Muscle of back (tissue), 11 donors: ENCODE measurements around the gene ATOX1. TPM values are rescaled to one million over a fixed set of nuclear protein-coding genes. Genes with fewer than 3 reads are reported as not detected.
"Not testable (repeated sequence)": the region's sequence is repeated elsewhere in the genome, so short reads cannot be mapped to it uniquely, and the experiment has no call there.

Experiments used
- DNase-seq, 3 donors: peaks; one replicate each; pipeline versions ENCODE4 v3.0.0 to v3.0.0-alpha.2; 2013
- polyA plus RNA-seq, 10 donors: library from polyadenylated mRNA; unstranded; fragments of 120-200 nt; gene quantifications; one replicate each; pipeline ENCODE4 v1.2.1, GENCODE V29; 2013; ENCODE audit not compliant: insufficient read length in 10 of 10

Gene ATOX1
- polyA plus RNA-seq, 10 donors: 36.5 to 70.7 (median 50.3) TPM

DNA sequence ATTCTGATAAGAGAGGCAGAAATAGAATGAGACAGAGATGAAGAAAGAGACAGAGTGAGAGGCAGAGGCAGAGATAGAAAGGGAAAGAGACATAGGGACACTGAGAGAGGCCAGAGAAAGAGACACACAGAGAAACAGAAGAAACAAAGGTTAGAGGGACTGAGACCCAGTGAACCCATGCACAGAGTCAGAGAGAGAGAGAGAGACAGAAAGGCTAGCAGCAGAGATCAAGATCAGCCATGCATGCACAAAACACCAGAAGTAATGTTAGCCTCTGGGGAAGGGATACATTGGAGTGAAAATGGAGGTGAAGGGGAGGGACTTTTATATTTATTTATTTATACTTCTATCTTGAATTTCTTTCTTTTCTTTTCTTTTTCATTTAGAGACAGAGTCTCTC is 57.6 kb downstream of the ATOX1 start:
- DNase-seq: peak in 1 of 3 donors; percentile 30

GRCh38 chr5:151700296-151700695 is 58.1 kb downstream of the ATOX1 start:
- DNase-seq: no peak

DNA sequence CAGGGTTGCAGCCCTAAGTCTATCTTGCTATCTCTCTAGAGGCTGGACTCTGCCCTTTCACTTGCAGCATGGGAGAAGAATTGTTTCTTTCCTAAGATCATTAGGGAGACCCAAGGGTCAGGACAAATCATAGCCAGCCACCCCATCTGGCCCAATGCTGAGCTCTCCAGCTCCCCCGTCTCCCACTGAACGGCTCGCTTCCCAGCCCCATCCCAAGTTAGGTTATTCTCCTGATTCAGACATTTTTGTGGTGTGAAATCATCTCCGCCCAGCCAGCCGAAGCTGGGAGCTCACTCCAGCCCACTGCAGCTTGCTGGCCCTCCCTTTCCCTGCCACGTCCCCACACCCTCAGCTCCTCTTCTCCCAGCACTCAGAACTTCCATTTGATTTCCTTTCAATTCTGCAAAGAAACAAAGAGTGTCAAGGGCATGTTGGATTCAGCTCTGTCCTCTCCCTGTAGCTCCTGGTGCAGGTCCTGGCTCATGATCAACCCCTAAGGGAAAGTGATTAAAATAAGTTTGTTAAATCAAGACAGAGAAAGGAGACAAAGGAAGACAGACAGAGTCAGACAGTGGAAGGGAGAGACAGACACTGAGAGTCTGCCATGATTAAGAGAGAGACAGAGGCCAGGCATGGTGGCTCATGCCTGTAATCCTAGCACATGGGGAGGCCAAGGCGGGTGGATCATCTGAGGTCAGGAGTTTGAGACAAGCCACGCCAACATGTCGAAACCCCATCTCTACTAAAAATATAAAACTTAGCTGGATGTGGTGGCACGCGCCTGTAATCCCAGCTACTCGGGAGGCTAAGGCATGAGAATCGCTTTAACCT is 59.1 kb downstream of the ATOX1 start:
- DNase-seq: peak; percentile 94 to 98 (median 97)

DNA sequence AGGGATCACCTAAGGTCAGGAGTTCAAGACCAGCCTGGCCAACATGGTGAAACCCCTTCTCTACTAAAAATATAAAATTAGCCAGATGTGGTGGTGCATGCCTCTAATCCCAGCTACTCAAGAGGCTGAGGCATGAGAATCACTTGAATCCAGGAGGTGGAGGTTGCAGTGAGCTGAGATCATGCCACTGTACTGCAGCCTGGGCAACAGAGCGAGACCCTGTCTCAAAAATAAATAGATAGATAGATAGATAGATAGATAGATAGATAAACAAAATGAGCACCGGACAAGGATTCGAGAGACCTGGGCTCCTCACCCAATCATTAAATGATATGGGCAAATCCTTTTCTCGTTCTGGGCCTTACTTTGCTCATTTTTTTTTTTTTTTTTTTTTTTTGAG is 60.4 kb downstream of the ATOX1 start:
- DNase-seq: not testable (repeated sequence)

GRCh38 chr5:151697452-151697851 is 61.0 kb downstream of the ATOX1 start:
- DNase-seq: peak in 1 of 3 donors; percentile 69

DNA sequence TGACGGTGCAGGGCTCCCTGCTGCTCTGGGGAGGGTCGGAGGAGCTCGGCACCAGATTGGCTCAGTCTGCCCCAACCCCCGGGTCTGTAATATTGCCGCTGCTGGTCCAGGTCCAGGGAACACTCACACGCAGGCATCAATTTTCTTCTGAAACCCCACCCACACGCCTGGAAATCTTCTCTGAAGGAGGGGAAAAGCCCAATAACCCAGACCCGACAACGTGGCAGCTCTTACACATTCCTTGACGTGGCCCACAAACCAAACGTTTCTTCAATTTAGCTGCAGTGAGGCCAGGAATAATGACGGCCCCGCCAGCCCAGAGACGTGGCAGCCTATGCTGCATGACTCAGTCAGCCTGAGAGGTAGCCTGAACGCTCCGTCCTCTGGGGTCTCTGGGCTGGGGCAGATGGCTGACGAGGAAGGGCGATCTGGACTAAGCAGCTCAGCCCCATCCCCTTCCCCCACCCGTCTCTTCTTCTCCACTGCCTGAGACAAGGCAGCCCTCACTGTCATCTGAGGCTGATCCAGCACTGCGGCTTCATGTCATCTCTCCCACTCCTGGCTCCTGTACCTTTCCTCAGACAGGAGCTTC is 61.9 kb downstream of the ATOX1 start:
- peak; percentile 93 to 99 (median 97) for DNase-seq

DNA sequence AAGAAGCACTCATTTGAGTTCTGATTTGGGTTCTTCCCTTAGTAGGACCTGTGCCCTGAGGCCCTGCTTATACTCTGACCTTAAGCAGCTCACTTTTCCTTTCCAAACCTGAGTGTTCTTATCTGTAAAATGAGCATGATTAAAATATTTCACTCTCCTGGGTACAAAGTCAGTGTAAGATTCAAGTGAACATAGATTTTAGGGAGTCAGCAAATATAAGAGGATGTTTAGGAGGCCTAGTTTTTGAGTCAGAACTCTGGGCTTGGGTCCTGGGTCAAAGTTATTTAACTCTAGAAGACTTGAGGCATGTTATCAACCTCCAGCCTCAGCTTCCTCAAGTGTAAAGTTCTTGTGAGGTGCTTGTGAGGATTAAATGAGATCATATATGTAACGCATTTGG is 63.0 kb downstream of the ATOX1 start:
- no peak for DNase-seq

DNA sequence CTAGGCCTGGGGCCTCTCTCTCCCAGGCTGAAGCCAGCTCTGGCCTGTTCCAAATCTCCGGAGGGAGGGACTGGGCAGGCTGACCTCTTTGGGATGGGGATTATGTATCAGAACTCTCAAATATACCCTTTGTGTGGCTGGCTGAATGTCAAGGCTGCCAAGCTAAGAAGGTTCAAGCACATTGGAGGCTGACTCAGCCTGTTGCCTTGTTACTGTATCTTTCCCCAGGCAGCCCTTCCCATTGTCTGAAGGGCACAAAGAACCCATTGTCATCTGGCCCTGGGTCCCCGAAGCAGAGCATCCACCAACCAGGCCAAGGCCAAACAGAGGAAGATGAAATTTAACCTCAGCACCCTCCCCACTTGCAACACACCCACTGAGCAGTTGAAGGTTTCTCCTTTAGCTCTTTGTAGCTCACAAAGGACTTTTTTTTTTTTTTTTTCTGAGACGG is 64.4 kb downstream of the ATOX1 start:
- DNase-seq: peak in 1 of 3 donors; percentile 38

Other genes starting within 250 kb of the ATOX1 start
- 1 to 10 TPM in 3 of 10 donors, under 1 TPM in 7; 0.29 to 6.6 (median 0.58) TPM for gene FAT2, start 167.3 kb downstream of the ATOX1 start, polyA plus RNA-seq
- 1,000 to 10,000 TPM; 4,023 to 6,316 (median 5,074) TPM for gene SPARC, start 71.7 kb downstream of the ATOX1 start, polyA plus RNA-seq
- 100 to 1,000 TPM in 7 of 10 donors, 10 to 100 TPM in 3; 79.0 to 129 (median 105) TPM for gene G3BP1, start 13.3 kb upstream of the ATOX1 start, polyA plus RNA-seq
- gene GLRA1, start 166.2 kb upstream of the ATOX1 start, polyA plus RNA-seq: under 1 TPM in 2 of 10 donors, not detected in 8; 0.07 to 0.14 TPM